IMR-90 (cell line): ENCODE data around the gene STAC3. TPM values are rescaled to one million over a fixed set of nuclear protein-coding genes. Genes with fewer than 3 reads are reported as not detected.
A peak's percentile ranks its signal among the peaks of the same experiment; 100 is the strongest.

Experiments used
- ATAC-seq: fragments of 200-7000 bp; cut with Tn5 transposase; 2 replicates; pipeline ENCODE4 v1.9.1; 2020; ENCODE audit warnings: low read depth, mild to moderate bottlenecking, moderate library complexity
- BruUV-seq: library from RNA; stranded (reverse); fragments of 400-500 nt; replicated peaks from 2 replicates; lab custom pipeline; 2021; lab: Mats Ljungman, UMichigan
- CTCF ChIA-PET: fragments of 300-600 bp; formaldehyde crosslinking; extraction: SDS; loops from one replicate; lab custom pipeline; 2021; ENCODE audit warnings: antibody characterized with exemption; lab: Yijun Ruan, JAX
- POLR2A ChIA-PET: fragments of 300-600 bp; sonication (Branson Sonifier 250); formaldehyde crosslinking; loops from one replicate; lab custom pipeline; 2022; ENCODE audit warnings: antibody characterized with exemption; ENCODE audit not compliant: unreplicated experiment; lab: Charles Lee
- DNase-seq: peaks from one replicate; pipeline ENCODE4 v3.0.0; 2013
- H2AFZ ChIP-seq: replicated peaks from 2 replicates; pipeline ENCODE3; 2013; ENCODE audit warnings: low read length, mild to moderate bottlenecking; ENCODE audit not compliant: poor library complexity
- H2AK5ac ChIP-seq: 2 replicates; pipeline ENCODE4 v1.6.1; 2013; ENCODE audit warnings: low read depth, low read length, inconsistent platforms
- H2AK9ac ChIP-seq: replicated peaks from 2 replicates; pipeline ENCODE3; 2013; ENCODE audit warnings: mild to moderate bottlenecking, low read depth, low read length, moderate library complexity; ENCODE audit not compliant: poor library complexity
- H2BK120ac ChIP-seq: 2 replicates; pipeline ENCODE4 v1.6.1; 2013; ENCODE audit warnings: low read depth, low read length, inconsistent platforms
- H2BK15ac ChIP-seq: 3 replicates; pipeline ENCODE4 v1.6.1; 2013; ENCODE audit warnings: low read depth, low read length, inconsistent platforms
- H2BK20ac ChIP-seq: 2 replicates; pipeline ENCODE4 v1.6.1; 2013; ENCODE audit warnings: low read depth, mild to moderate bottlenecking, inconsistent platforms, low read length, moderate library complexity
- H2BK5ac ChIP-seq: 2 replicates; pipeline ENCODE4 v1.6.1; 2013; ENCODE audit warnings: mild to moderate bottlenecking, low read depth, low read length, inconsistent platforms; ENCODE audit not compliant: poor library complexity, severe bottlenecking
- H3K14ac ChIP-seq: replicated peaks from 2 replicates; pipeline ENCODE4 v1.6.1; 2013; ENCODE audit warnings: low read depth, low read length, inconsistent platforms
- H3K18ac ChIP-seq: 2 replicates; pipeline ENCODE4 v1.6.1; 2013; ENCODE audit warnings: low read depth, low read length, control low read depth
- H3K23ac ChIP-seq: 2 replicates; pipeline ENCODE4 v1.6.1; 2013; ENCODE audit warnings: low read depth, low read length, inconsistent platforms
- H3K27ac ChIP-seq: 2 replicates; pipeline ENCODE4 v1.5.1; 2013; ENCODE audit warnings: mild to moderate bottlenecking, control low read depth, low read length; ENCODE audit not compliant: insufficient read depth
- H3K27me3 ChIP-seq: 2 replicates; pipeline ENCODE4 v1.6.1; 2013; ENCODE audit warnings: low read length; ENCODE audit not compliant: control insufficient read depth, insufficient read depth
- H3K36me3 ChIP-seq: 2 replicates; pipeline ENCODE4 v1.6.1; 2013; ENCODE audit warnings: low read length, mixed read lengths; ENCODE audit not compliant: control insufficient read depth, insufficient read depth
- H3K4ac ChIP-seq: 2 replicates; pipeline ENCODE4 v1.6.1; 2013; ENCODE audit warnings: low read depth, low read length, inconsistent platforms
- H3K4me1 ChIP-seq: 2 replicates; pipeline ENCODE4 v1.6.1; 2013; ENCODE audit warnings: low read length, mixed read lengths; ENCODE audit not compliant: control insufficient read depth, insufficient read depth
- H3K4me2 ChIP-seq: 2 replicates; pipeline ENCODE4 v1.6.1; 2013; ENCODE audit warnings: low read depth, mild to moderate bottlenecking, control low read depth, low read length, moderate library complexity
- H3K4me3 ChIP-seq: 2 replicates; pipeline ENCODE4 v1.5.1; 2013; ENCODE audit warnings: low read depth, mild to moderate bottlenecking, control low read depth, low read length, moderate library complexity; ENCODE audit not compliant: insufficient read depth
- H3K56ac ChIP-seq: 2 replicates; pipeline ENCODE4 v1.6.1; 2013; ENCODE audit warnings: low read length, inconsistent platforms; ENCODE audit not compliant: insufficient read depth; ENCODE audit errors: extremely low read depth
- H3K79me1 ChIP-seq, 2 experiments: 2 replicates each; pipeline ENCODE4 v1.6.1; 2013; ENCODE audit warnings: low read length in 2 of 2, inconsistent platforms in 1 of 2, low read depth in 1 of 2
- H3K9ac ChIP-seq: 2 replicates; pipeline ENCODE4 v1.6.1; 2013; ENCODE audit warnings: low read depth, low read length, control low read depth
- H3K9me1 ChIP-seq: 2 replicates; pipeline ENCODE4 v1.6.1; 2013; ENCODE audit warnings: low read length, inconsistent platforms; ENCODE audit not compliant: insufficient read depth
- H3K9me3 ChIP-seq: 2 replicates; pipeline ENCODE4 v1.6.1; 2013; ENCODE audit warnings: low read length; ENCODE audit not compliant: control insufficient read depth, insufficient read depth
- H4K20me1 ChIP-seq: 2 replicates; pipeline ENCODE4 v1.6.1; 2013; ENCODE audit warnings: low read length, inconsistent platforms; ENCODE audit not compliant: insufficient read depth
- H4K5ac ChIP-seq: 2 replicates; pipeline ENCODE4 v1.6.1; 2013; ENCODE audit warnings: mild to moderate bottlenecking, low read depth, low read length, control low read depth
- H4K8ac ChIP-seq, 2 experiments: 2 replicates each; pipeline ENCODE4 v1.6.1; 2013; ENCODE audit warnings: low read depth in 2 of 2, low read length in 2 of 2, control low read depth in 1 of 2, inconsistent platforms in 1 of 2
- H4K91ac ChIP-seq: 2 replicates; pipeline ENCODE4 v1.6.1; 2013; ENCODE audit warnings: low read depth, low read length, inconsistent platforms; ENCODE audit not compliant: insufficient read depth
- BHLHE40 ChIP-seq: fragments of 150-350 bp; IDR thresholded peaks from 2 replicates; pipeline ENCODE4 v1.6.1; 2016; ENCODE audit warnings: mild to moderate bottlenecking, low read depth, low read length
- CEBPB ChIP-seq: IDR thresholded peaks from 2 replicates; pipeline ENCODE4 v1.6.1; 2012; ENCODE audit warnings: low read depth, low read length, improper control_type of control experiment
- CHD1 ChIP-seq: IDR thresholded peaks from 2 replicates; pipeline ENCODE4 v1.6.1; 2012; ENCODE audit warnings: low read depth, low read length, improper control_type of control experiment
- FOS ChIP-seq: fragments of 150-350 bp; IDR thresholded peaks from 2 replicates; pipeline ENCODE4 v1.6.1; 2016; ENCODE audit warnings: low read depth, low read length
- MAZ ChIP-seq: IDR thresholded peaks from 2 replicates; pipeline ENCODE4 v1.6.1; 2012; ENCODE audit warnings: low read depth, mild to moderate bottlenecking, low read length, improper control_type of control experiment, moderate library complexity, borderline replicate concordance
- MXI1 ChIP-seq: IDR thresholded peaks from 2 replicates; pipeline ENCODE4 v1.6.1; 2012; ENCODE audit warnings: low read depth, mild to moderate bottlenecking, low read length, moderate library complexity, borderline replicate concordance
- NFE2L2 ChIP-seq: fragments of 150-350 bp; IDR thresholded peaks from 2 replicates; pipeline ENCODE4 v1.6.1; 2016; ENCODE audit warnings: low read depth, mild to moderate bottlenecking, low read length
- POLR2A ChIP-seq: IDR thresholded peaks from 2 replicates; pipeline ENCODE4 v1.6.1; 2012; ENCODE audit warnings: mild to moderate bottlenecking, low read depth, low read length
- RAD21 ChIP-seq: IDR thresholded peaks from 2 replicates; pipeline ENCODE4 v1.6.1; 2012; ENCODE audit warnings: low read length, improper control_type of control experiment
- RCOR1 ChIP-seq: IDR thresholded peaks from 2 replicates; pipeline ENCODE4 v1.6.1; 2012; ENCODE audit warnings: mild to moderate bottlenecking, low read length, improper control_type of control experiment; ENCODE audit not compliant: insufficient replicate concordance
- RFX5 ChIP-seq: IDR thresholded peaks from 2 replicates; pipeline ENCODE4 v1.8.0; 2012; ENCODE audit warnings: low read depth, mild to moderate bottlenecking, low read length, moderate library complexity
- SMC3 ChIP-seq: fragments of 150-350 bp; IDR thresholded peaks from 2 replicates; pipeline ENCODE4 v1.6.1; 2016; ENCODE audit warnings: low read depth, mild to moderate bottlenecking, antibody characterized with exemption, low read length, moderate library complexity
- USF2 ChIP-seq: fragments of 150-350 bp; IDR thresholded peaks from 2 replicates; pipeline ENCODE4 v1.6.1; 2017; ENCODE audit warnings: mild to moderate bottlenecking, antibody characterized with exemption, low read length, low read depth
- WGBS, 2 experiments: methylation state at CpG; one replicate each; pipeline versions ENCODE4 v1.1.5 to v1.1.7; 2013; ENCODE audit warnings: missing lambda C conversion rate in 2 of 2; ENCODE audit not compliant: insufficient read length in 1 of 2; ENCODE audit errors: extremely low coverage in 2 of 2; 5-methylcytosine and 5-hydroxymethylcytosine counted together
- dilution Hi-C: fragments of 300-500 bp; cut with HindIII; formaldehyde crosslinking; loops from one replicate; pipeline ENCODE4 v1.14.3; 2018; ENCODE audit warnings: low sequenced_read_pairs; ENCODE audit not compliant: unreplicated experiment
- in situ Hi-C: fragments of 300-500 bp; cut with MboI; formaldehyde crosslinking; loops from 3 replicates; pipeline ENCODE4 v1.14.3; 2019; ENCODE audit warnings: low sequenced_read_pairs, inconsistent platforms, mixed read lengths
- intact Hi-C: fragments of 100-400 bp; cut with micrococcal nuclease; formaldehyde crosslinking; loops from 2 replicates; pipeline ENCODE4 v1.10.0; 2022
- polyA plus RNA-seq, 3 experiments: library from polyadenylated mRNA; depleted of rRNA; stranded (reverse); fragments of >200 nt; gene quantifications; 2 replicates each; pipeline ENCODE4 v1.2.3, GENCODE V29; 2012; ENCODE audit warnings: low replicate concordance in 1 of 3
- total RNA-seq: library from RNA; depleted of rRNA; stranded (reverse); fragments of >200 nt; gene quantifications from 2 replicates; pipeline ENCODE4 v1.2.3, GENCODE V29; 2012
- TF ChIP-seq, protein P1 (sequence below): fragments of 150-350 bp; IDR thresholded peaks from 2 replicates; pipeline ENCODE4 v1.6.1; 2016; ENCODE audit warnings: low read depth, mild to moderate bottlenecking, low read length, moderate library complexity, borderline replicate concordance
- TF ChIP-seq, protein P2 (sequence below): conservative IDR thresholded peaks from 2 replicates; pipeline ENCODE4 v1.5.1; 2012; ENCODE audit warnings: mild to moderate bottlenecking, low read depth, low read length, improper control_type of control experiment

Gene STAC3
- total and polyA plus RNA-seq, 2 of the 4 experiments (the other 2 are of a cell fraction): 0.18 to 0.67 TPM

DNA sequence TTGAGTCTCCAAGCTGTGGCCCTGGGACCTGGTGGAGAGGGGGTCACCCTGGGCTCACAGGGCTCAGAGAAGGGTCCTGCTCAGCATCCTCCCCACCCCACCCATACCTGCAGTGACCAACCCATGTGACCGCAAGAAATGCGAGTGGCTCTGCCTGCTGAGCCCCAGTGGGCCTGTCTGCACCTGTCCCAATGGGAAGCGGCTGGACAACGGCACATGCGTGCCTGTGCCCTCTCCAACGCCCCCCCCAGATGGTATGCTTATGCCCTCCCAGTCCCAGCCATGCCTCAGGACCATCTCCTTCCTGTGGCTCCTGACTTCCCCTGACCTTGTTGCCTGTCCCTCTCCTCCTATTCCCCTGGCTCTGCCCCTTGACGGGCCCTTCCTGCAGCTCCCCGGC is 41.1 kb downstream of the STAC3 start:
- Histone ChIP-seq H4K20me1 (peaks cover 44% of the 10 kb centered on the region), H3K18ac (no peak overlapping the region), H4K5ac (no peak overlapping the region), H4K8ac (no peak overlapping the region), H3K4ac (no peak overlapping the region), H3K23ac (no peak overlapping the region), H3K14ac (no peak overlapping the region), H2AK5ac (no peak overlapping the region), H3K27ac (no peak overlapping the region), H3K36me3 (peaks cover 85% of the 10 kb centered on the region), H2BK15ac (no peak overlapping the region), H2BK120ac (no peak overlapping the region), H4K91ac (no peak overlapping the region), H3K4me2 (no peak overlapping the region), H3K9me3 (no peaks in the 10 kb centered on the region), H3K79me1 (peaks cover 0 to 11% of the 10 kb centered on the region in 2 experiments; a peak in 1 of 4 replicates), H3K56ac (no peak overlapping the region), H2BK20ac (no peak overlapping the region), H3K9me1 (no peaks in the 10 kb centered on the region), H3K9ac (no peak overlapping the region), H3K27me3 (peaks cover 4% of the 10 kb centered on the region; the same call in 1 of the 2 replicates), H2AFZ (peak overlapping the region; percentile 11), H3K4me1 (peaks cover 2% of the 10 kb centered on the region; the same call in 1 of the 2 replicates), H3K4me3 (no peak overlapping the region), H2BK5ac (no peak overlapping the region), H2AK9ac (no peak overlapping the region)
- BruUV-seq: no TSS peak
- no peak for DNase-seq
- ATAC-seq: no peak
- in situ Hi-C loops: no loop called here
- WGBS, 2 experiments: 95% methylated on average over 8 of the region's 8 CpGs; no CpG with 5 or more reads in 1 of the 2 experiments
- ChIA-PET POLR2A (no interaction called here), CTCF (no interaction called here)
- dilution Hi-C loops: no loop called here
- intact Hi-C loops: no loop called here
- TF ChIP-seq RCOR1 (no peak), USF2 (no peak), POLR2A (no peak), BHLHE40 (no peak), MXI1 (no peak), CEBPB (no peak), FOS (no peak), MAZ (no peak), NFE2L2 (no peak), RAD21 (no peak), SMC3 (no peak), RFX5 (no peak), CHD1 (no peak)
- TF ChIP-seq, protein P1, sequence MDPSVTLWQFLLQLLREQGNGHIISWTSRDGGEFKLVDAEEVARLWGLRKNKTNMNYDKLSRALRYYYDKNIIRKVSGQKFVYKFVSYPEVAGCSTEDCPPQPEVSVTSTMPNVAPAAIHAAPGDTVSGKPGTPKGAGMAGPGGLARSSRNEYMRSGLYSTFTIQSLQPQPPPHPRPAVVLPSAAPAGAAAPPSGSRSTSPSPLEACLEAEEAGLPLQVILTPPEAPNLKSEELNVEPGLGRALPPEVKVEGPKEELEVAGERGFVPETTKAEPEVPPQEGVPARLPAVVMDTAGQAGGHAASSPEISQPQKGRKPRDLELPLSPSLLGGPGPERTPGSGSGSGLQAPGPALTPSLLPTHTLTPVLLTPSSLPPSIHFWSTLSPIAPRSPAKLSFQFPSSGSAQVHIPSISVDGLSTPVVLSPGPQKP: no peak
- TF ChIP-seq, protein P2, sequence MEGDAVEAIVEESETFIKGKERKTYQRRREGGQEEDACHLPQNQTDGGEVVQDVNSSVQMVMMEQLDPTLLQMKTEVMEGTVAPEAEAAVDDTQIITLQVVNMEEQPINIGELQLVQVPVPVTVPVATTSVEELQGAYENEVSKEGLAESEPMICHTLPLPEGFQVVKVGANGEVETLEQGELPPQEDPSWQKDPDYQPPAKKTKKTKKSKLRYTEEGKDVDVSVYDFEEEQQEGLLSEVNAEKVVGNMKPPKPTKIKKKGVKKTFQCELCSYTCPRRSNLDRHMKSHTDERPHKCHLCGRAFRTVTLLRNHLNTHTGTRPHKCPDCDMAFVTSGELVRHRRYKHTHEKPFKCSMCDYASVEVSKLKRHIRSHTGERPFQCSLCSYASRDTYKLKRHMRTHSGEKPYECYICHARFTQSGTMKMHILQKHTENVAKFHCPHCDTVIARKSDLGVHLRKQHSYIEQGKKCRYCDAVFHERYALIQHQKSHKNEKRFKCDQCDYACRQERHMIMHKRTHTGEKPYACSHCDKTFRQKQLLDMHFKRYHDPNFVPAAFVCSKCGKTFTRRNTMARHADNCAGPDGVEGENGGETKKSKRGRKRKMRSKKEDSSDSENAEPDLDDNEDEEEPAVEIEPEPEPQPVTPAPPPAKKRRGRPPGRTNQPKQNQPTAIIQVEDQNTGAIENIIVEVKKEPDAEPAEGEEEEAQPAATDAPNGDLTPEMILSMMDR: no peak
